ENCODE measurements around the gene LOXHD1.

- TF ChIP-seq CTCF (IDR thresholded peaks at IDR 0.05; ENCODE audit: low read depth, low read length): no peak
- TF ChIP-seq POLR2A (IDR thresholded peaks at IDR 0.05; ENCODE audit: extremely low read depth, insufficient read length): no peak
Observed at GRCh38 chr18:46531482-46531881, 125.5 kb downstream of the LOXHD1 start.
